Measurements from ENCODE around the gene CNTN4. TPM values are rescaled to one million over a fixed set of nuclear protein-coding genes. Genes with fewer than 3 reads are reported as not detected.

Gene CNTN4
- total RNA-seq, 1 experiment from 2014 or later: 1.6 TPM

- no peak overlapping the region for H3T11ph ChIP-seq (ENCODE audit: low read length)
- WGBS (ENCODE audit: extremely low coverage, insufficient read length, low lambda C conversion rate): no CpG with 5 or more reads among the region's 2 CpGs
- H2BK20ac ChIP-seq (ENCODE audit: low read depth, low read length, poor library complexity, severe bottlenecking): no peak overlapping the region
- H3K4me1 ChIP-seq (ENCODE audit: insufficient read depth, low read length): no peaks in the 10 kb centered on the region; the same call in 1 of the 2 replicates
- H3K27ac ChIP-seq (ENCODE audit: insufficient read length, low read depth, low read length): no peak overlapping the region
- no peak overlapping the region for H4K5ac ChIP-seq (ENCODE audit: insufficient read length, low read depth, low read length)
- no peaks in the 10 kb centered on the region for H3K79me2 ChIP-seq (ENCODE audit: insufficient read depth, low read length)
- Mint-ChIP-seq H3K4me3 (no peak overlapping the region), H3K36me3 (ENCODE audit: insufficient read depth in 1 of 3, low read depth in 3 of 3) (no peaks in the 10 kb centered on the region), H3K27me3 (ENCODE audit: low read depth) (no peaks in the 10 kb centered on the region), H3K27ac (no peak overlapping the region), H3K9me3 (no peaks in the 10 kb centered on the region), H3K4me1 (peaks cover 23 to 25% of the 10 kb centered on the region in 2 experiments)
- H4K91ac ChIP-seq (ENCODE audit: insufficient read length, low read depth, low read length): no peak overlapping the region
- no peak overlapping the region for H3K18ac ChIP-seq (ENCODE audit: insufficient read length, low read depth, low read length)
- no peak overlapping the region for H3K4ac ChIP-seq (ENCODE audit: low read depth, low read length)
- no peaks in the 10 kb centered on the region for H3K27me3 ChIP-seq (ENCODE audit: insufficient read depth, low read length)
- H2AFZ ChIP-seq (ENCODE audit: low read length): no peak overlapping the region
- no peak overlapping the region for H3K9ac ChIP-seq (ENCODE audit: extremely low read depth, insufficient read length, low read length)
- H3K56ac ChIP-seq (ENCODE audit: insufficient read length, low read depth, low read length): no peak overlapping the region
- H2BK12ac ChIP-seq (ENCODE audit: insufficient read length, low read depth, low read length): no peak overlapping the region
- no peaks in the 10 kb centered on the region for H3K23me2 ChIP-seq (ENCODE audit: insufficient read length, low read depth, low read length, poor library complexity, severe bottlenecking)
- H2BK120ac ChIP-seq (ENCODE audit: low read depth, low read length, poor library complexity, severe bottlenecking): no peak overlapping the region
- no peak overlapping the region for H4K8ac ChIP-seq (replicated peaks; ENCODE audit: insufficient read length, low read depth, low read length)
- TF ChIP-seq CTCF (conservative IDR thresholded peaks at IDR 0.05): no peak
- H2BK5ac ChIP-seq (ENCODE audit: insufficient read length, low read length): no peak overlapping the region
- H2AK5ac ChIP-seq (ENCODE audit: insufficient read length, low read length): no peak overlapping the region
- H3K4me2 ChIP-seq (ENCODE audit: insufficient read depth, insufficient read length, low read length): no peak overlapping the region
- no peak overlapping the region for H3K23ac ChIP-seq (ENCODE audit: insufficient read length, low read depth, low read length)
- no peak overlapping the region for H3K14ac ChIP-seq (ENCODE audit: insufficient read depth, low read length)
- no peak overlapping the region for H2BK15ac ChIP-seq (ENCODE audit: low read depth, low read length)
- H4K20me1 ChIP-seq (ENCODE audit: control insufficient read depth, insufficient read depth, insufficient read length): no peaks in the 10 kb centered on the region
- no peaks in the 10 kb centered on the region for H3K79me1 ChIP-seq (ENCODE audit: insufficient read depth, low read depth, low read length, poor library complexity, severe bottlenecking)
- DNase-seq: no peak
- no peaks in the 10 kb centered on the region for H3K9me3 ChIP-seq (ENCODE audit: control insufficient read depth, low read depth, low read length)
These were observed 397.1 kb downstream of the CNTN4 start for GRCh38 chr3:2495746-2496145.

Measured in H9 (cell line).